Sigmoid colon (tissue), 7 donors: ENCODE results near the gene KAT2B. TPM values are rescaled to one million over a fixed set of nuclear protein-coding genes. Genes with fewer than 3 reads are reported as not detected.

Source experiments
- DNase-seq: peaks from one replicate; pipeline ENCODE4 v3.0.0-alpha.2; 2019
- H3K27ac ChIP-seq, 4 donors: fragments of 200-600 bp; sonication (generic); one replicate each; pipeline ENCODE4 v1.5.1; 2016 to 2019; ENCODE audit warnings: mild to moderate bottlenecking in 1 of 4
- H3K27me3 ChIP-seq, 3 donors: fragments of 200-600 bp; sonication (generic); one replicate each; pipeline ENCODE4 v1.5.1; 2019; ENCODE audit warnings: mild to moderate bottlenecking in 1 of 3
- H3K36me3 ChIP-seq, 4 donors: fragments of 200-600 bp; sonication (generic); one replicate each; pipeline ENCODE4 v1.5.1; 2016 to 2019
- H3K4me1 ChIP-seq, 4 donors: fragments of 200-600 bp; sonication (generic); one replicate each; pipeline ENCODE4 v1.5.1; 2017 to 2019
- H3K4me3 ChIP-seq, 4 donors: fragments of 200-600 bp; sonication (generic); one replicate each; pipeline ENCODE4 v1.5.1; 2017 to 2019; ENCODE audit warnings: mild to moderate bottlenecking in 2 of 4, moderate library complexity in 1 of 4
- H3K9me3 ChIP-seq, 4 donors: fragments of 200-600 bp in 3 of 4; sonication (generic) in 3 of 4; one replicate each; pipeline versions ENCODE4 v1.5.1 to v1.6.1; 2013 to 2019
- CTCF ChIP-seq, 4 experiments: fragments of 450-650 bp in 3 of 4; fragments of 200-600 bp in 1 of 4; IDR thresholded peaks; one replicate each; pipeline ENCODE4 v1.5.1; 2016 to 2019; ENCODE audit warnings: antibody characterized with exemption in 4 of 4, mild to moderate bottlenecking in 3 of 4, moderate library complexity in 2 of 4
- EP300 ChIP-seq, 4 donors: sonication (generic); formaldehyde crosslinking; IDR thresholded peaks; one replicate each; pipeline ENCODE4 v1.6.1; 2017; ENCODE audit warnings: antibody characterized with exemption in 4 of 4
- POLR2A ChIP-seq, 2 donors: fragments of 450-650 bp; IDR thresholded peaks; one replicate each; pipeline ENCODE4 v1.6.1; 2016; ENCODE audit warnings: antibody characterized with exemption in 2 of 2, mild to moderate bottlenecking in 2 of 2, moderate library complexity in 2 of 2
- POLR2AphosphoS5 ChIP-seq, 4 donors: sonication (generic); formaldehyde crosslinking; IDR thresholded peaks; one replicate each; pipeline ENCODE4 v1.6.1; 2017; ENCODE audit warnings: antibody characterized with exemption in 4 of 4
- WGBS, 2 donors: extraction: QIAGEN DNeasy Blood & Tissue Kit; methylation state at CpG; one replicate each; pipeline ENCODE4 v1.1.7; 2013; 5-methylcytosine and 5-hydroxymethylcytosine counted together
- intact Hi-C: fragments of 100-400 bp; cut with DNase I; formaldehyde crosslinking; loops from one replicate; pipeline ENCODE4 v1.15.1; 2023
- polyA plus RNA-seq, 3 donors: library from polyadenylated mRNA; stranded (reverse); fragments of 200-250 nt; gene quantifications; one replicate each; pipeline ENCODE4 v1.2.3, GENCODE V29; 2013
- total RNA-seq, 4 donors: library from RNA; depleted of rRNA; stranded (reverse); fragments of >200 nt; gene quantifications; one replicate each; pipeline ENCODE4 v1.1.0, GENCODE V29; 2016
- donor health status: healthy with polysubstance abuse.
- donor health status: Bipolar disorder and iron deficiency.
- donor health status: healthy.

KAT2B gene
- total and polyA plus RNA-seq, 7 donors: 10.8 to 49.2 (median 27.2) TPM

DNA sequence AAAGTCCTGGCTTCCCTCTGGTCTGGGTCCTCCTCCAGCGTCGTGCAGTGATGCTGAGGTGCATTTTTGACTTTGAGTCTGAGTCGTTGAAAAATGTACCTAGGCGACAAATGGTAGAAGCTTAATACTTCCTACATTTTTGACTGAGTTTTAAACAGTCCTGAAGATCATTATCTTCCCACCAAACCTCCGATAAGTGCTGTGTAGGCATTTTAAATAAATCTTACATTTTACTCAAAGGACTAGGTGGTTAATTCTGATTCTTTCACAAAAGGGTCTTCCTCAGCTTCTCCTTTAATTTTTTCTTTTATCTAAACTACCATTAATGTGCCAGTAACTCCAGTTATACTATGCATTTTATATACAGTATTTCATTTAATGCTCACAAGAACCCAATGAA is 70.6 kb downstream of the KAT2B start:
- Histone ChIP-seq H3K9me3 (no peaks in the 10 kb centered on the region), H3K27me3 (no peaks in the 10 kb centered on the region), H3K4me3 (no peak overlapping the region), H3K4me1 (peaks cover 0 to 14% (median 9%) of the 10 kb centered on the region in 4 donors), H3K27ac (no peak overlapping the region), H3K36me3 (peaks cover 0 to 29% (median 6%) of the 10 kb centered on the region in 4 donors)
- no peak for TF ChIP-seq POLR2AphosphoS5 (IDR thresholded peaks at IDR 0.05)
- TF ChIP-seq CTCF (IDR thresholded peaks at IDR 0.05): no peak
- no peak for TF ChIP-seq POLR2A (IDR thresholded peaks at IDR 0.05)
- TF ChIP-seq EP300 (IDR thresholded peaks at IDR 0.05): no peak
- no peak for DNase-seq
- 95 to 97% methylated on average over 5 of the region's 5 CpGs for WGBS, 2 donors
- intact Hi-C loops: no loop called here

- Histone ChIP-seq H3K4me3 (no peak overlapping the region), H3K27me3 (no peaks in the 10 kb centered on the region), H3K27ac (no peak overlapping the region), H3K9me3 (no peaks in the 10 kb centered on the region), H3K36me3 (peaks cover 0 to 40% (median 6%) of the 10 kb centered on the region in 4 donors), H3K4me1 (peaks cover 0 to 15% (median 9%) of the 10 kb centered on the region in 4 donors)
- TF ChIP-seq POLR2AphosphoS5 (IDR thresholded peaks at IDR 0.05) (no peak), EP300 (IDR thresholded peaks at IDR 0.05) (no peak), POLR2A (IDR thresholded peaks at IDR 0.05) (no peak), CTCF (IDR thresholded peaks at IDR 0.05) (no peak)
- DNase-seq: no peak
- intact Hi-C loops: no loop called here
- WGBS, 2 donors: 92 to 95% methylated on average over 6 of the region's 6 CpGs
Measured at GRCh38 chr3:20111836-20112235, 71.6 kb downstream of the KAT2B start.

GRCh38 chr3:20121088-20121487 is 80.8 kb downstream of the KAT2B start:
- no peak overlapping the region for H3K4me3 ChIP-seq
- WGBS, 2 donors: 93 to 96% methylated on average over 3 of the region's 3 CpGs
- peaks cover 0 to 68% (median 11%) of the 10 kb centered on the region in 4 donors for H3K36me3 ChIP-seq
- H3K9me3 ChIP-seq: no peaks in the 10 kb centered on the region
- H3K4me1 ChIP-seq: no peaks in the 10 kb centered on the region
- no peak for DNase-seq
- H3K27ac ChIP-seq: no peak overlapping the region
- intact Hi-C loops: no loop called here
- no peaks in the 10 kb centered on the region for H3K27me3 ChIP-seq
- TF ChIP-seq POLR2AphosphoS5 (IDR thresholded peaks at IDR 0.05) (no peak), EP300 (IDR thresholded peaks at IDR 0.05) (no peak), CTCF (IDR thresholded peaks at IDR 0.05) (no peak), POLR2A (IDR thresholded peaks at IDR 0.05) (no peak)

- Histone ChIP-seq H3K27ac (no peak overlapping the region), H3K4me1 (no peaks in the 10 kb centered on the region), H3K36me3 (peaks cover 0 to 79% (median 11%) of the 10 kb centered on the region in 4 donors), H3K4me3 (no peak overlapping the region), H3K9me3 (no peaks in the 10 kb centered on the region), H3K27me3 (no peaks in the 10 kb centered on the region)
- intact Hi-C loops: no loop called here
- WGBS, 2 donors: 93 to 95% methylated on average over 2 of the region's 2 CpGs
- TF ChIP-seq EP300 (IDR thresholded peaks at IDR 0.05) (no peak), CTCF (IDR thresholded peaks at IDR 0.05) (no peak), POLR2A (IDR thresholded peaks at IDR 0.05) (no peak), POLR2AphosphoS5 (IDR thresholded peaks at IDR 0.05) (no peak)
- no peak for DNase-seq
Measured at GRCh38 chr3:20123131-20123652, 82.9 kb downstream of the KAT2B start.

DNA sequence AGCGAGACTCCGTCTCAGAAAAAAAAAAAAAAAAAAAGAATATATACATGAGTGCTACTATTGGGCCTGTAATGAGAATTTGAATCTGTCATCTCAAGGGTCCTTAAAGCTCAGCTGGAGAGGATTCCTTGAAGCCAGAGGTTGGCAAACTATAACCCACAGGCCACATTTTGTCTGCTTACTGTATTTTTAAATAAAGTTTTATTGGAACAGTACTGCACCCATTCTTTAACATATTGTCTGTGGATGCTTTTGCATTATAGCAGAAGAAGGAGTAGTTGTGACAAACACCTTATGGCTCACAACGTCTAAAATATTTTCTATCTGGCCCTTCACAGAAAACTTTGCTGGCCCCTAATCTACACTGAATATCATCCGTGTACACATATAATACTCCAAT is 85.0 kb downstream of the KAT2B start:
- 92 to 94% methylated on average over 4 of the region's 4 CpGs for WGBS, 2 donors
- TF ChIP-seq EP300 (IDR thresholded peaks at IDR 0.05) (no peak), POLR2AphosphoS5 (IDR thresholded peaks at IDR 0.05) (no peak), CTCF (IDR thresholded peaks at IDR 0.05) (no peak), POLR2A (IDR thresholded peaks at IDR 0.05) (no peak)
- H3K4me3 ChIP-seq: no peak overlapping the region
- intact Hi-C loops: no loop called here
- peaks cover 0 to 75% (median 11%) of the 10 kb centered on the region in 4 donors for H3K36me3 ChIP-seq
- no peak overlapping the region for H3K27ac ChIP-seq
- no peaks in the 10 kb centered on the region for H3K27me3 ChIP-seq
- H3K4me1 ChIP-seq: peaks cover 0 to 7% (median 0%) of the 10 kb centered on the region in 4 donors
- DNase-seq: no peak
- no peaks in the 10 kb centered on the region for H3K9me3 ChIP-seq
